ENCODE data around the gene CACNA1D. TPM values are rescaled to one million over a fixed set of nuclear protein-coding genes. Genes with fewer than 3 reads are reported as not detected.

The CACNA1D gene
- total and polyA plus RNA-seq, 2 experiments from 2014 or later = 41.0 to 159 TPM

DNA sequence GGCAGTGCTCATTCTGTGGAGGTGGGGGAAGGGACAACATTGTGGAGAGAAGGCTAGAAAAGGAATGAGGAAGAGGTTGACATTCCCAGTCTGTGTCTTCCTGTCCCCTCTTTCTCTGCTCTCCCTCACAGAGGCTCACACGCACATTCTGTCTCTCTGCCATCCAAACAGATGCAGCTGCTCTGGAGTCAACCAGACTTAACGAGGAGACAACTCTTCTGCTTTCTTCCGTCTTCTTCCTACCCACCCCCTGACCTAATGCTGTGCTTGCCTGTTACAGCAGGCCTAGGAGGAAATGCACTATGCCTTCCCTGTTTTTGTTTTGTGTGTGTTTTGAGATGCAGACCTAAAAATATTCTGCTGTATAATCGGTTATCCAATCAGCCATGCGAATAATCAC, 121.9 kb downstream of the CACNA1D start:
- no peaks in the 10 kb centered on the region for H3K27me3 ChIP-seq
- no peaks in the 10 kb centered on the region for H3K4me1 ChIP-seq (ENCODE audit: low read depth)
- no peaks in the 10 kb centered on the region for H3K36me3 ChIP-seq
- TF ChIP-seq, protein P1, sequence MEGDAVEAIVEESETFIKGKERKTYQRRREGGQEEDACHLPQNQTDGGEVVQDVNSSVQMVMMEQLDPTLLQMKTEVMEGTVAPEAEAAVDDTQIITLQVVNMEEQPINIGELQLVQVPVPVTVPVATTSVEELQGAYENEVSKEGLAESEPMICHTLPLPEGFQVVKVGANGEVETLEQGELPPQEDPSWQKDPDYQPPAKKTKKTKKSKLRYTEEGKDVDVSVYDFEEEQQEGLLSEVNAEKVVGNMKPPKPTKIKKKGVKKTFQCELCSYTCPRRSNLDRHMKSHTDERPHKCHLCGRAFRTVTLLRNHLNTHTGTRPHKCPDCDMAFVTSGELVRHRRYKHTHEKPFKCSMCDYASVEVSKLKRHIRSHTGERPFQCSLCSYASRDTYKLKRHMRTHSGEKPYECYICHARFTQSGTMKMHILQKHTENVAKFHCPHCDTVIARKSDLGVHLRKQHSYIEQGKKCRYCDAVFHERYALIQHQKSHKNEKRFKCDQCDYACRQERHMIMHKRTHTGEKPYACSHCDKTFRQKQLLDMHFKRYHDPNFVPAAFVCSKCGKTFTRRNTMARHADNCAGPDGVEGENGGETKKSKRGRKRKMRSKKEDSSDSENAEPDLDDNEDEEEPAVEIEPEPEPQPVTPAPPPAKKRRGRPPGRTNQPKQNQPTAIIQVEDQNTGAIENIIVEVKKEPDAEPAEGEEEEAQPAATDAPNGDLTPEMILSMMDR (IDR thresholded peaks at IDR 0.05; ENCODE audit: low read depth, low read length) = no peak
- no peak overlapping the region for H3K4me3 ChIP-seq
- no peak for DNase-seq (ENCODE audit: low read depth in 1 of 2, low spot score in 1 of 2)
- no peak overlapping the region for H3K27ac ChIP-seq
- no peaks in the 10 kb centered on the region for H3K9me3 ChIP-seq (ENCODE audit: low read depth)

DNA sequence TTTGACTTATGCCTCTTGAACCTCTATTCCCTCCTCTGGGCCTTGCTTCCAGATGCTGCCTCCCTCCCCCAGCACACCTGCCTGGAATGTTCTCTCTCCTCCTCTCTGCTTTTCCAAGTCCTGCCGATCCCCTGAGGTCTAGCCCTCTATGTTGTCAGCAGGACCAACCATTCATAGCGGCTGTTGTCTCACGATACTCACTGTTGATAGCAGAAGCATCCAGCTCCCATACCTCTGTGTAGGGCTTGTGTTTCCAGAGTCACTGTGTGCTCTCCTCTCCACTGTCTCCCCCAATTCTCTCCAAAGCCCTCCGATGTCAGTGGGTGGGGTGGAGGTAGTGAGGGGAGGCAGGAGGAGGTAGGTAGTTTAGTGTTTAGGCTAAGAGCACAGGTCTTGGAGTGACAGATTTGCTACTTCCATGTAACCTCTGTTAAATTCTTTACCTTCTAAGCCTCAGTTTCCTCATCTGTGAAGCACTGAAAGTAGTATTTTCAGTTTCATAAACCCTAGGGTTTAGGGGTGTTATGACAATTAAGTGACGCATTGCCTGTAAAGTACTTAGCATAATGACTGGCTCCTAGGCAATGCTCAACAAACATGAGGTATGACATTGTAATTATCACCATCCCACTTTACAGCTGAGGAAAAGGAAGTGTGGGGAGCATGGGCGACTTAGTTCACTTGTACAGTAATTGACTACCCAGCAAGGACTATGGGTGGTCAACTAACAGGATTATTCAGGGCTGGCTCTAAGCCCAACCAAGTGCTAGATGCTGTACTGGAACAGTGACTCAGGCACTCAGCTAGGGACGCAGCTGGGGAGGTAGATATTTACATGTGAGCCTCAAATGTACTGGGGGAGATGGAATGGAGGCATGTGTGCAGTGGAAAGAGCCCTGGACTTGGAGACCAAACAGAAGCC, 122.8 kb downstream of the CACNA1D start:
- TF ChIP-seq, protein P1 (IDR thresholded peaks at IDR 0.05; ENCODE audit: low read depth, low read length) = no peak
- Histone ChIP-seq H3K27me3 (no peaks in the 10 kb centered on the region), H3K4me3 (no peak overlapping the region), H3K36me3 (no peaks in the 10 kb centered on the region), H3K27ac (no peak overlapping the region), H3K4me1 (ENCODE audit: low read depth) (no peaks in the 10 kb centered on the region), H3K9me3 (ENCODE audit: low read depth) (no peaks in the 10 kb centered on the region)
- DNase-seq (ENCODE audit: low read depth in 1 of 2, low spot score in 1 of 2) = no peak

DNA sequence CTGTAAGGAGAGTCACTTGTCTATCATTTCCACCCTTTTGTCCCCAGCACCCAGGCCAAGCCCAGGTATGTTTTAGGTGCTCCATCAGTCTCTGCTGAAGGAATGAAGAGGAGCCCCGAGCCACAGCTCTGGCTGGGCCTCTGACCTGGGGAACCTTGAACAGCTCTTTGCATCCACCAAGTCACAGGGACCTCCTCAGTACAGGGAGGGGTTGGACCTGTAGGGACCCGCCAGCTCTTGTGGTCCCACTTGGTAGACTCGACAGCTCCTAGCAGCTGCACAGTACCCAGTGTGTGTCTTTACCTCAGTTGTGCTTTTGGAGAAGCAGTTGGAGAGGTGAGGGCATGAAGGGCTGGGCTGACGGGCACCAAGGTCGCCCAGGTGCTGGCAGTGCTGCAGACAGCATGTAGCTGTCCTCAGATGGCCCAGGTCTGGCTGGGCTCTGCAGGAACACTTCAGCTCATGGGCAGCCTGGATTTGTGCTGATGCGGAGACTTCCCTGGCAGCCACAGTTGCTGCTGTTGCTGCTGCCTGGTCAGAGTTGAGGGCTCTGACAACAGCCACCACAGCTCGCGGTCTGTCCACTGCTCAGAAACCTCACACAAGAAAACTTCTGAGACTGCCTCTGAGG, 123.6 kb downstream of the CACNA1D start:
- Histone ChIP-seq H3K4me3 (no peak overlapping the region), H3K9me3 (ENCODE audit: low read depth) (no peaks in the 10 kb centered on the region), H3K27ac (no peak overlapping the region), H3K27me3 (no peaks in the 10 kb centered on the region), H3K4me1 (ENCODE audit: low read depth) (no peaks in the 10 kb centered on the region), H3K36me3 (no peaks in the 10 kb centered on the region)
- TF ChIP-seq, protein P1 (IDR thresholded peaks at IDR 0.05; ENCODE audit: low read depth, low read length) = no peak
- DNase-seq (ENCODE audit: low read depth in 1 of 2, low spot score in 1 of 2) = peak in 1 of 2 donors; percentile 18

DNA sequence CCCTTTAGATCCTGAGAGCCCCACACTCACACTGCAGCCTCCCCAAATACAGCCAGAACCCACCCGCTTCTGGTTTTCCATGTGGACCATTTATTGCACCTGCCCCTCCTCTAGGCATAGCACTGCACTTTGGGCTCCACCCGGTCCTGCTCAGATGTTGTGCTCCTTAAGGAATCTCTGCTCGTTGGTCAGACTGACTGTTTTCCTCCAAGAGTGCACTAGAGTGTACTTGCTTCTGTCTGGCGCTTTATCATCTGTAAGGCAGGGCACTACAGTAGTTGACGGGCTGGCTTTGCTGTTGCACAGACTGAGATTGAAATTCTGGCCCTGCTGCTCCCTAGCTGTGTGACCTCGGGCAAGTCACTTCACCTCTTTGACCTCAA, 124.1 kb downstream of the CACNA1D start:
- Histone ChIP-seq H3K36me3 (no peaks in the 10 kb centered on the region), H3K27me3 (no peaks in the 10 kb centered on the region), H3K4me3 (no peak overlapping the region), H3K27ac (no peak overlapping the region), H3K4me1 (ENCODE audit: low read depth) (no peaks in the 10 kb centered on the region), H3K9me3 (ENCODE audit: low read depth) (no peaks in the 10 kb centered on the region)
- DNase-seq (ENCODE audit: low read depth in 1 of 2, low spot score in 1 of 2) = no peak
- TF ChIP-seq, protein P1 (IDR thresholded peaks at IDR 0.05; ENCODE audit: low read depth, low read length) = no peak

DNA sequence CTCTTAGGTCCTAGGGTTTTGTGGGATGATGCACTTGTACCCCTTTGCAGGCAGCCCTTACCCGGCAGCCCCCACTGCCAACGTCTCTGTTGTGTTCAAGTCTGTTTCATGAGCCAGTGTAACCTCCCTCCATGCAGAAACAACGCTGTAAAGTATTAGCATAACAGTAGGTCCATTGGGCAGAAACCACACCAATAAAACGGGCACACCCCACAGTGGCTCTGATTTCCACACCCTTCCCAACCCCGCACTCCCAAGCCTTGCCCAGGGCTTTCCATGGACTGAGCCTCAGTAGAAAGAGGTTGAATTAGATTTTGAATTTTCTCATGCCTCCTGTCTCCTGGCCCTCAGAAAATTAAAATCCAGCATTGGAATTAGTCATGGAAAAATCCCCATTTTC, 124.5 kb downstream of the CACNA1D start:
- TF ChIP-seq, protein P1 (IDR thresholded peaks at IDR 0.05; ENCODE audit: low read depth, low read length) = no peak
- DNase-seq (ENCODE audit: low read depth in 1 of 2, low spot score in 1 of 2) = no peak
- Histone ChIP-seq H3K4me3 (no peak overlapping the region), H3K27ac (no peak overlapping the region), H3K4me1 (ENCODE audit: low read depth) (no peaks in the 10 kb centered on the region), H3K9me3 (ENCODE audit: low read depth) (no peaks in the 10 kb centered on the region), H3K27me3 (no peaks in the 10 kb centered on the region), H3K36me3 (no peaks in the 10 kb centered on the region)
